GM08714 (cell line): ENCODE measurements around the gene SBK2.

Source experiments
- H3K4me3 ChIP-seq: fragments of 200-500 bp; sonication (Bioruptor generic); 2 replicates; pipeline ENCODE4 v1.5.1; 2014; ENCODE audit warnings: mild to moderate bottlenecking, low read length, inconsistent platforms
- ZNF274 ChIP-seq: IDR thresholded peaks from 2 replicates; pipeline ENCODE4 v1.6.1; 2012; ENCODE audit warnings: mild to moderate bottlenecking, low read depth, low read length

The SBK2 gene

GRCh38 chr19:55482967-55483705, 53.8 kb downstream of the SBK2 start:
- no peak overlapping the region for H3K4me3 ChIP-seq
- TF ChIP-seq ZNF274 = no peak

GRCh38 chr19:55482156-55482961, 54.6 kb downstream of the SBK2 start:
- H3K4me3 ChIP-seq = no peak overlapping the region
- no peak for TF ChIP-seq ZNF274

GRCh38 chr19:55481794-55482155, 55.2 kb downstream of the SBK2 start:
- no peak for TF ChIP-seq ZNF274
- no peak overlapping the region for H3K4me3 ChIP-seq

DNA sequence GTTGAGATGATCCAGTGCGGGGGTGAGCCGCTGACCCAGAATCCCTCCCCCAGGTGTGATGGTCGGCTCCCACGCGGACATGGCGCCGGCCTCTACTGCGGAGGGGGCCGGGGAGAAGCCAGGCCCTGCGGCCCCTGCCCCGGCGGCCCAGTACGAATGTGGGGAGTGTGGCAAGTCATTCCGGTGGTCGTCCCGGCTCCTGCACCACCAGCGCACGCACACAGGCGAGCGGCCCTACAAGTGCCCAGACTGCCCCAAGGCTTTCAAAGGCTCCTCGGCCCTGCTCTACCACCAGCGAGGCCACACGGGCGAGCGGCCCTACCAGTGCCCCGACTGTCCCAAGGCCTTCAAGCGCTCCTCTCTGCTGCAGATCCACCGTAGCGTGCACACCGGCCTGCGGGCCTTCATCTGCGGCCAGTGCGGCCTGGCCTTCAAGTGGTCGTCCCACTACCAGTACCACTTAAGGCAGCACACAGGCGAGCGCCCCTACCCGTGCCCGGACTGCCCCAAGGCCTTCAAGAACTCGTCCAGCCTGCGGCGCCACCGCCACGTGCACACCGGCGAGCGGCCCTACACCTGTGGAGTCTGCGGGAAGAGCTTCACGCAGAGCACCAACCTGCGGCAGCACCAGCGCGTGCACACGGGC, 55.7 kb downstream of the SBK2 start:
- H3K4me3 ChIP-seq = no peak overlapping the region
- TF ChIP-seq ZNF274 = no peak

DNA sequence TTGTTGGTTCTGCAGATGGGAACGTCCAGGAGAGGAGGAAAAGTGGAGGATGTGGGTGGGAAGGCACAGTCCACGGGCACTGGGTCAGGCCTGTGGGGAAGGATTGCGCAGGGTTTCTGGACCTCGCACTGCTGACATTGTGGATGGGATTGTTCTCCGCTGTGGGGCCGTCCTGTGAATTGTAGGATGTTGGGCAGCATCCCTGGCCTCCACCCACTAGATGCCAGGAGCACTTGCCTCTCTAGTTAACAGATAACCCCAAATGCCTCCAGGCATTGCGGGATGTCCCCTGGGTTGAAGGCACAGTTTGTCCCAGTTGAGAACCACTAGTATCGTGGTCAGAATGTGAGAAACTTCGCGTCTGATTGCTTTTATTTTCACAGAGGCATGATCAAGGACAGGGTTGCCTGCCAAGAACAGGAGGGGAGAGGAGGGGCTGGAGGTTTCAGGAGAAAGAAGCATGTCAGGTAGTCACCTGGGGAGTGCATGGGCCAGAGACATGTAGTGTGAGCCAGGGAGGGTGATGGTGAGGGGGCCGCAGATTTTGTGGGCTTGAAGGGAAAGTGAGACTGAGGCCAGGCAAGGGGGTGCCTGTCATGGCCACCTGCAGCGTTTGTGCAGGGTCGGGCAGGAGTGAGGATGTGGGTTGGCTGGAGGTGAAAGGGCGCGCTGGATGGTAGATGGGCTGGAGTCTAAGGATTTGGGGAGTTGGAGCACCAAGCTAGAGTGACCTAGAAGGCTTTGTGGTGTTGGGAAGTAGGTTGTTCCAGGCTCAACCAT, 57.3 kb downstream of the SBK2 start:
- no peak overlapping the region for H3K4me3 ChIP-seq

DNA sequence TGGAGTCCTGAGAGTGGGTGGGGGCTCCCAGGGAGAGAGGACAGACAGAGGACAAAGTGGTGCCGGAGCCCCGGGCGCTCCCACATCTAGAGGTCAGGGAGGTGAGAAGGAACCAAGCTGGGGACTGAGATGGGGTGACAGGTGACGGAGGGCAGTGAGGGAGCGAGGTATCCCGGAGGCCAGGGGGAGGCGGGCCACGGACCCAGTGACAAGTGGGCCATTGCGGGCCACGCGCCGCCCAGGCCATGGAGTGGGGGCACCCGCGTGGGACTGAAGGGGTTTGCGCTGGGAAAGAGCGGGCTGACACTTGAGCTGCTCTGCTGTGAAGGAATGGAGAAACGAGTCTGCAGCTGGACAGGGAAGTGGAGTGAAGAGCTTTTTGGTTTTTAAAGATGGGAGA, 57.9 kb downstream of the SBK2 start:
- H3K4me3 ChIP-seq = no peak overlapping the region
- TF ChIP-seq ZNF274 = no peak

More for the DNA sequence above, 57.3 kb downstream of the SBK2 start:
- TF ChIP-seq ZNF274 = no peak
